NCI-H82 treated with DMSO at 0.1 percent for 48 hours (cell line): ENCODE results near the gene HLA-DRA.
"Not testable (repeated sequence)": the region's sequence is repeated elsewhere in the genome, so short reads cannot be mapped to it uniquely, and the experiment has no call there.

ENCODE experiments used
- DNase-seq: peaks from one replicate; lab custom pipeline; 2025; ENCODE audit not compliant: unreplicated experiment; lab: John Stamatoyannopoulos, UW

HLA-DRA gene

GRCh38 chr6:32473376-32474348 lies 34.0 kb downstream of the HLA-DRA start:
- not testable (repeated sequence) for DNase-seq

GRCh38 chr6:32475392-32476206 lies 35.9 kb downstream of the HLA-DRA start:
- no peak for DNase-seq

DNA sequence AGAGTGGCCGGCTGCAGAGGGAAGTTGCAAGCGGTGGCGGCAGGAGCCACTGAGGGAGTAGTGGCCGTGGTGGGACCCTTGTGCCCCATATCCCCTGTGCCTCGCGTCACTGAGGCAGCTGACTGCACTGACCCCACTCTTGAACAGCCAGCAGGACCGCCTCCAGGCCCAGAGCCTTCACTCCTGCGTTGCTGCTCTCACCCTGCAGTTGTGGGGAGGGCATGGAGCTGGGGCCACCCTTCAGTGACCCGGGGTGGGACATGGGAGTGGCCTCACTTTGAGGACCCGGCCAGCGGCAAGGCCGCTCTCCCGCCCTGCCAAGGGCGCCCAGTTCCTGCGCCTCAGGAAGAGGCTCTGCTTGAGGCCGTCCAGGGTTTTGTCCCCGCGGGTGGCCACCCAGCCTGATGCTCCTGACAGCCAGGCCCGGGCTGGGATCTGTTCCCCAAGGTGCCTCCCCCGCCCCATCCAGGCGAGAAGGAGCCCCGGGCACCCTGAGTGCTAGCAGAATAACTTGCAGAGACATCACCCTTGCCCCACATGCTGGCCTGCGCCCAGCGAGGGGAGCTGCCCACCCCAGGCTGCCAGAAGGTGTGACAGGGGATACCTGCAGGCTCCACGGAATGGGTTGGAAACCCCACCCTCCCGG lies 44.4 kb downstream of the HLA-DRA start:
- DNase-seq: no peak

DNA sequence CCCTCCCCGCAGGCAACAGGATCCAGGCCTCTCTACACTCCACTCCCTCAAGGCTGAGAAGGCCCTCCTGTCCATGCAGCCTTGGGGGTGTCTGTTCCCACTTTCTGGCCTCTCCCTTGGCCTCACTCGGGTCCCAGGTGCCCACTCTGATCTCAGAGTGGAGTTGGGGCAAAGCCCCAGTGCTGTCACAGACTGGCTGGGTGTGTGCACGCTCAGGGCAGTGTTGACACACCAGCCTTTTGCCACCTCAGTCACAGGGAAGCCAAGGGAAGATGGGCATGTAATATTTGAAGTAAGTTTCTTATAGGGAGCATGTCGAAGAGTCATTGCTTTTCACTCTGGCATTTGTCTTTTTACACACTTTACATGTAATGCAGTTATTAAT lies 44.9 kb downstream of the HLA-DRA start:
- DNase-seq: no peak

DNA sequence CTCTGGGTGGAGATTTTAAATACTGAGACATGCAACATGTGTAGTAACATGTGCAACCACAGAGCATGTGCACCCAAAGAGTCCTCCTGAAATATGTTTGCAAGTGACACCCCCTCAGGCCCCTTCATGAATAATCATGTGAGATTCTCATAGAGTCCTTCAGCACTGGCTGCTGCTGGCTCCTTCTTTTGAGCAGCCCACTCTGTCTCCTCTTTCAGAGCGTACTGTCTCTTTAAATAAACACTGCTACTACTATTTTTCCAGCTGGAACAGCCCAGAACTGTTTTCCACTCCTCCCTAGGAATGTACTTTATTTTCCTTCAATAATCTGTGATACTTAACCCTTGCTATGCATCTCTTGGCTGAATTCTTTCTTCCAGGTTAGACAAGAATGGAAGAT lies 48.4 kb downstream of the HLA-DRA start:
- no peak for DNase-seq

- no peak for DNase-seq
These were observed 52.0 kb downstream of the HLA-DRA start for GRCh38 chr6:32491700-32492099.

DNA sequence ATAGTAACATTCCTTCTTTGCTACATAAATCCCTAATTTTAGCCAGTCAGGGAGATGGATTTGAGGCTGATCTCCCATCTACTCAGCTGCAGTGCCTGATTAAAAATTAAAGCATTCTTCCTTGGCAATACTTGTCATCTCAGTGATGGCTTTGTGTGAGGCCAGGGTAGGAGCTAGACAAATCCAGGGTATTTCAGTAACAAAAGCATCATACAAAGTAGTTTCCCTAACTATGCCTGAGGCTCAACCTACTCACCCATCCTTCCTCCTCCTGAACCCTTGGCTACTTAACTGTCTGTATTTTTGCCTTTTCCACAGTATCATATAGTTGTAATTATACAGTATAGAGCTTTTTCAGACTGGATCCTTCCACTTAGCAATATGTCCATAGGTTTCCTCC lies 52.7 kb downstream of the HLA-DRA start:
- DNase-seq: no peak
